Ovary (tissue), 9 donors: ENCODE measurements around the gene ZMYND8. TPM values are rescaled to one million over a fixed set of nuclear protein-coding genes. Genes with fewer than 3 reads are reported as not detected.

ENCODE experiments used
- DNase-seq, 5 donors: peaks; one replicate each; pipeline ENCODE4 v3.0.0-alpha.2; 2019 to 2020
- H3K27ac ChIP-seq, 2 donors: fragments of 200-600 bp; one replicate each; pipeline versions ENCODE4 v1.5.1 to v1.8.0; 2019 to 2022
- H3K27me3 ChIP-seq: fragments of 200-600 bp; one replicate; pipeline ENCODE4 v1.8.0; 2022
- H3K36me3 ChIP-seq: fragments of 200-600 bp; sonication (generic); one replicate; pipeline ENCODE4 v1.5.1; 2019
- H3K4me1 ChIP-seq: one replicate; pipeline ENCODE4 v1.8.1; 2013; ENCODE audit warnings: mild to moderate bottlenecking, moderate library complexity; ENCODE audit not compliant: insufficient read depth
- H3K4me3 ChIP-seq: fragments of 200-600 bp; sonication (generic); one replicate; pipeline ENCODE4 v1.5.1; 2017
- H3K9me3 ChIP-seq, 2 donors: fragments of 200-600 bp in 1 of 2; sonication (generic) in 1 of 2; one replicate each; pipeline versions ENCODE4 v1.5.1 to v1.8.1; 2013 to 2019; ENCODE audit warnings: mild to moderate bottlenecking in 1 of 2, moderate library complexity in 1 of 2
- CTCF ChIP-seq, 3 donors: fragments of 450-650 bp in 2 of 3; fragments of 200-600 bp in 1 of 3; IDR thresholded peaks; one replicate each; pipeline versions ENCODE4 v1.5.1 to v1.8.0; 2016 to 2022; ENCODE audit warnings: antibody characterized with exemption in 3 of 3, mild to moderate bottlenecking in 1 of 3
- EP300 ChIP-seq: sonication (generic); formaldehyde crosslinking; IDR thresholded peaks from one replicate; pipeline ENCODE4 v1.6.1; 2017; ENCODE audit warnings: antibody characterized with exemption
- POLR2A ChIP-seq: fragments of 450-650 bp; IDR thresholded peaks from one replicate; pipeline ENCODE4 v1.6.1; 2017; ENCODE audit warnings: antibody characterized with exemption, mild to moderate bottlenecking, moderate library complexity
- WGBS, 3 donors: extraction: QIAGEN DNeasy Blood & Tissue Kit in 1 of 3; methylation state at CpG; one replicate each; pipeline versions ENCODE4 v1.1.5 to v1.1.7; 2013 to 2017; 5-methylcytosine and 5-hydroxymethylcytosine counted together
- intact Hi-C, 4 donors: fragments of 100-400 bp; cut with DNase I; formaldehyde crosslinking; loops; one replicate each; pipeline versions ENCODE4 v1.11.0 to v1.15.1; 2022 to 2023
- polyA plus RNA-seq, 2 donors: library from polyadenylated mRNA; stranded (reverse); fragments of 200-250 nt in 1 of 2; fragments of 350-450 nt in 1 of 2; fragmentation: Illumina TruSeq in 1 of 2; extraction: RNeasy Lipid Tissue Mini Kit (QIAGEN cat#74804) in 1 of 2; gene quantifications; one replicate each; pipeline ENCODE4 v1.2.3, GENCODE V29; 2013 to 2014
- total RNA-seq, 7 donors: library from RNA; depleted of rRNA in 2 of 7; stranded (reverse); fragments of >200 nt in 2 of 7; fragmentation: NEBNext Ultra II Directional in 3 of 7; extraction: Animal tissue kit (Norgen Biotek cat#: 25700) in 3 of 7; gene quantifications; one replicate each; pipeline versions ENCODE4 v1.1.0 to v1.2.4, GENCODE V29; 2016 to 2023
- donor health status: DM: no; HTN: no; CAD: no; lungs with moderate emphysema.
- donor health status: DM: no; HTN: no; CAD: no.
- donor health status: Bipolar disorder and iron deficiency.
- donor health status: DM: yes; HTN: yes; CAD: no.
- donor health status: DM: no; HTN: no; CAD: no.
- donor health status: DM: yes; HTN: yes; CAD: no.

The ZMYND8 gene
- total and polyA plus RNA-seq, 9 donors: 8.3 to 40.7 (median 30.5) TPM

DNA sequence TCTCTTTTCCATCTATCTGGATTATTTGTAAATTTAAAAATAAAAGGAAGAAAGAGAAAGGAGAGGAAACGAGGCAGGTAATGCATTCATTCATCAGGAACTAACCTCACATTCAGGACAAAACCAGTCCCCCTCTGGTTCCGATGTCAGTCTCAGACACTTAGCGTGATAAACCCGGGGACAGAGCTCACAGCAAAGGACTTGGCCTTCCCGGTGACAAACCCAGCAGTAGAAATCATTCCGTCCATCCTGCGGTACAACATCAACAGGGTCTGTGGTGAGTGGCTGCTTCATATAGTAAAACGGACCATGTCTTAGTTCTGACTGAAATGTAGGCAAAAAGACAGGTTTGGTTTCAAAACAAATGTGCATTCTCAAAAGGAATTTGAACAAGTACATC, 57.9 kb downstream of the ZMYND8 start:
- Histone ChIP-seq H3K27me3 (no peaks in the 10 kb centered on the region), H3K4me1 (no peaks in the 10 kb centered on the region), H3K36me3 (no peaks in the 10 kb centered on the region), H3K4me3 (no peak overlapping the region), H3K9me3 (no peaks in the 10 kb centered on the region), H3K27ac (no peak overlapping the region)
- WGBS, 3 donors: 92 to 93% (median 93%) methylated on average over 8 of the region's 8 CpGs
- no peak for TF ChIP-seq EP300
- TF ChIP-seq POLR2A: no peak
- TF ChIP-seq CTCF (IDR thresholded peaks at IDR 0.05): no peak
- DNase-seq: no peak
- intact Hi-C loops: no loop called here

DNA sequence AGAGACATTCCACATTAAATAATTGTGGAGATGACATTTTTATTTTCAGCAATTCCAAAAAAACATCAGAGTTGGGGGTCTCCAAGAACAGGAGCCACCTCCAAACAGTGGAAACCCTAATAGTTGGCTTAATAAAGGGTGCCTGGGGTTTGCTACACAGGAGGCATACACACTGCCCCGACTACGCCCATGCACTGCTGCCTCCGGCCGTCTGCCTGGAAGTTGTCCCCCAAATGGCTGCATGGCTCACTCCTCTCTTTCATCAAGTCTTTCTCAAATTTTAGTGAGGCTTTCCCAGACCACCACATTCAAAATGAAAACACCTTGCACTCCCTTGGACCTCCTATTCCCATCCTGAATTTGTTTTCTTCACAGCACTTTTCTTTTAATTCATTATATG, 58.8 kb downstream of the ZMYND8 start:
- Histone ChIP-seq H3K27me3 (no peaks in the 10 kb centered on the region), H3K27ac (no peak overlapping the region), H3K4me3 (no peak overlapping the region), H3K9me3 (no peaks in the 10 kb centered on the region), H3K36me3 (no peaks in the 10 kb centered on the region), H3K4me1 (no peaks in the 10 kb centered on the region)
- TF ChIP-seq CTCF (IDR thresholded peaks at IDR 0.05) (no peak), POLR2A (no peak), EP300 (no peak)
- intact Hi-C loops: no loop called here
- DNase-seq: no peak
- WGBS, 3 donors: 87 to 92% (median 89%) methylated on average over 4 of the region's 4 CpGs

DNA sequence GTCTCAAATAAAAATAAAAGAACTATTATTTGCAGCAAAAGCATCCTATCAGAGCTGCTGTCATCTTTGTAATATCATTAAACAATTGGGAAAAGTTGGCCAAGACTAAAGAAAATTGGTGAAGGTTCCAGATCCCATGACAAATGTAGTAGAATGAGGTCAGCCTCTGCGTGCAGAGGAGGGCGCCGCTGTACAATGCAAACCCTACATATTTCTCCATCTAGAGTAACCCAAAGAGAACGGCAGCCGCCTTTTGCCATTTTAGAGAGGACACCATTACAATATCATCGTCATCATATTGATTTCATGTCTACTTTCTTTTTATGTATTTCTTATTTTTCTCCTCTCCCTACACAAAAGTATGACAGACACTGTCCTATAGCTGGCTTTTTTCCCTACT, 59.5 kb downstream of the ZMYND8 start:
- Histone ChIP-seq H3K4me3 (no peak overlapping the region), H3K27ac (no peak overlapping the region), H3K27me3 (no peaks in the 10 kb centered on the region), H3K36me3 (no peaks in the 10 kb centered on the region), H3K4me1 (no peaks in the 10 kb centered on the region), H3K9me3 (no peaks in the 10 kb centered on the region)
- TF ChIP-seq POLR2A (no peak), CTCF (IDR thresholded peaks at IDR 0.05) (no peak)
- intact Hi-C loops: no loop called here
- WGBS, 3 donors: 84 to 93% (median 91%) methylated on average over 6 of the region's 6 CpGs
- no peak for DNase-seq

DNA sequence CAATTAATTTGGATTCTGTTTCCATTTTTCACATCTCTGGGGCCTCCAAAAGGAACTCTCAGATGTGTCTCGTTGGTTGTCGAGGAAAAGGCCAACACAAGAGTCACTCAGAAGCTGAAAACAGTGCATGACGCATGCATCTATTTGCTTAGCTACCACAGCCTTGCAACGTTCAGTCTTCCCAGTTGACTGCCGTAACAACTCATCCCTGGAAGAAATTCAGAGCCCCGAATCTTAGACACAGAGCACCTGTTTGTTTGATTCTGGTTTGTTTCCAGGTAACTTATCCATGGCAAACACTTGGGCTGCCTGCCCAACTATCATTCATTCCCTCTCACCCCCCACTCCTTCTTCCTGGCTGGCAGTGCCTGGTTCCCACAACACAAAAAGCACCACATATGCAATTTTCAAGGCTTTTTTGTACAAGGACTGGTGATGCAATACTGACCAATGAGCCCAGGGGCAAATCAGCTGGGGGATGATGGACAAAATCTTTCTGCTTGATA, 60.5 kb downstream of the ZMYND8 start:
- no peaks in the 10 kb centered on the region for H3K9me3 ChIP-seq
- no peaks in the 10 kb centered on the region for H3K36me3 ChIP-seq
- H3K27me3 ChIP-seq: no peaks in the 10 kb centered on the region
- TF ChIP-seq EP300 (no peak), CTCF (IDR thresholded peaks at IDR 0.05) (no peak), POLR2A (no peak)
- WGBS, 3 donors: 79 to 87% (median 82%) methylated on average over 6 of the region's 6 CpGs
- no peak overlapping the region for H3K27ac ChIP-seq
- intact Hi-C loops: no loop called here
- H3K4me1 ChIP-seq: no peaks in the 10 kb centered on the region
- no peak overlapping the region for H3K4me3 ChIP-seq
- no peak for DNase-seq
